CD4-positive, alpha-beta T cell treated with Interleukin-6 for 4 hours (primary cell): Measurements from ENCODE around the gene NUMBL.
"Not testable (repeated sequence)": the region's sequence is repeated elsewhere in the genome, so short reads cannot be mapped to it uniquely, and the experiment has no call there.

Source experiments
- DNase-seq: peaks from one replicate; pipeline ENCODE4 v3.0.0-alpha.2; 2020; ENCODE audit warnings: mixed read lengths

Gene NUMBL

GRCh38 chr19:40625406-40626120 lies 64.9 kb downstream of the NUMBL start:
- no peak for DNase-seq

GRCh38 chr19:40624369-40625153 lies 65.9 kb downstream of the NUMBL start:
- not testable (repeated sequence) for DNase-seq

GRCh38 chr19:40623403-40624251 lies 66.8 kb downstream of the NUMBL start:
- DNase-seq = no peak

GRCh38 chr19:40622773-40623075 lies 67.7 kb downstream of the NUMBL start:
- no peak for DNase-seq

GRCh38 chr19:40621966-40622772 lies 68.3 kb downstream of the NUMBL start:
- DNase-seq = no peak

GRCh38 chr19:40621283-40621682 lies 69.2 kb downstream of the NUMBL start:
- no peak for DNase-seq

GRCh38 chr19:40620161-40620485 lies 70.3 kb downstream of the NUMBL start:
- DNase-seq = no peak

- no peak for DNase-seq
Observed at GRCh38 chr19:40619333-40620160, 70.9 kb downstream of the NUMBL start.

GRCh38 chr19:40617961-40618360 lies 72.5 kb downstream of the NUMBL start:
- no peak for DNase-seq

- no peak for DNase-seq
Observed at GRCh38 chr19:40616941-40617340, 73.5 kb downstream of the NUMBL start.

- DNase-seq = no peak
Observed at GRCh38 chr19:40616178-40616577, 74.3 kb downstream of the NUMBL start.
